ENCODE results near the gene BTK. TPM values are rescaled to one million over a fixed set of nuclear protein-coding genes. Genes with fewer than 3 reads are reported as not detected.
A peak's percentile ranks its signal among the peaks of the same experiment; 100 is the strongest.

BTK gene
- polyA plus RNA-seq (2013): 6.4 and 7.8 TPM in 2 replicates

GRCh38 chrX:101385795-101386541 is at the start of gene BTK:
TSS of gene BTK (minus strand) at chrX:101386191. CDS start at chrX:101375284, 10,907 bp downstream.
- Histone ChIP-seq H3K14ac (ENCODE audit: low read length) (no peak within 1 kb of the TSS), H3K4me3 (ENCODE audit: low read depth, low read length) (no peak within 1 kb of the TSS), H4K12ac (ENCODE audit: low read depth, low read length) (peak within 1 kb of the TSS; percentile 43), H3K4me2 (ENCODE audit: low read length) (no peak within 1 kb of the TSS), H3K4ac (ENCODE audit: low read depth, low read length) (no peak within 1 kb of the TSS), H3K18ac (ENCODE audit: low read length) (no peak within 1 kb of the TSS), H3K9me3 (ENCODE audit: insufficient read depth, low read depth, low read length) (no peaks in the 10 kb centered on the region), H2BK120ac (ENCODE audit: insufficient read depth, low read length, poor library complexity) (no peak within 1 kb of the TSS), H3K79me1 (ENCODE audit: low read length) (peaks cover 3% of the 10 kb centered on the region), H3K27ac (ENCODE audit: low read depth, low read length) (peak within 1 kb of the TSS; percentile 34), H4K8ac (ENCODE audit: low read depth, low read length) (no peak within 1 kb of the TSS), H3K23ac (ENCODE audit: low read length) (no peak within 1 kb of the TSS), H4K91ac (ENCODE audit: low read depth, low read length) (no peak within 1 kb of the TSS), H3K9ac (ENCODE audit: low read length) (no peak within 1 kb of the TSS), H2BK12ac (ENCODE audit: low read length) (no peak within 1 kb of the TSS), H3K36me3 (ENCODE audit: control insufficient read depth in 1 of 2, insufficient read depth in 2 of 2, low read length in 2 of 2) (no peaks in the 10 kb centered on the region), H3K4me1 (ENCODE audit: control insufficient read depth in 1 of 2, insufficient read depth in 2 of 2, low read length in 2 of 2) (peaks cover 2 to 9% of the 10 kb centered on the region in 2 experiments), H2AK5ac (ENCODE audit: low read length) (no peak within 1 kb of the TSS), H3K27me3 (ENCODE audit: insufficient read depth, low read length) (no peaks in the 10 kb centered on the region), H2BK5ac (ENCODE audit: low read depth, low read length, poor library complexity) (no peak within 1 kb of the TSS), H3K79me2 (ENCODE audit: control insufficient read depth, insufficient read depth, low read length, poor library complexity) (peaks cover 3% of the 10 kb centered on the region), H2AFZ (ENCODE audit: insufficient read depth, low read length, poor library complexity) (no peak within 1 kb of the TSS)
- DNase-seq: no peak
- WGBS (ENCODE audit: extremely low coverage, insufficient coverage, insufficient read length): no CpG with 5 or more reads among the region's 9 CpGs

- H3K9me3 ChIP-seq (ENCODE audit: insufficient read depth, low read depth, low read length): no peaks in the 10 kb centered on the region
These were observed 44.6 kb upstream of the BTK start for GRCh38 chrX:101430457-101431078.

GRCh38 chrX:101429934-101430333 is 43.9 kb upstream of the BTK start:
- no peak overlapping the region for H3K18ac ChIP-seq (ENCODE audit: low read length)
- no peak overlapping the region for H3K4me3 ChIP-seq (ENCODE audit: low read depth, low read length)
- H4K12ac ChIP-seq (ENCODE audit: low read depth, low read length): no peak overlapping the region
- no peak overlapping the region for H3K27ac ChIP-seq (ENCODE audit: low read depth, low read length)
- H4K91ac ChIP-seq (ENCODE audit: low read depth, low read length): no peak overlapping the region
- no peak overlapping the region for H2BK12ac ChIP-seq (ENCODE audit: low read length)
- no peak overlapping the region for H3K14ac ChIP-seq (ENCODE audit: low read length)
- no peaks in the 10 kb centered on the region for H3K9me3 ChIP-seq (ENCODE audit: insufficient read depth, low read depth, low read length)
- DNase-seq: peak in 1 of 2 donors; percentile 20
- no peak overlapping the region for H3K23ac ChIP-seq (ENCODE audit: low read length)
- no peak overlapping the region for H4K8ac ChIP-seq (ENCODE audit: low read depth, low read length)
- H3K27me3 ChIP-seq (ENCODE audit: insufficient read depth, low read length): no peaks in the 10 kb centered on the region
- H2AFZ ChIP-seq (ENCODE audit: insufficient read depth, low read length, poor library complexity): no peak overlapping the region
- no peak overlapping the region for H2AK5ac ChIP-seq (ENCODE audit: low read length)
- no peak overlapping the region for H2BK5ac ChIP-seq (ENCODE audit: low read depth, low read length, poor library complexity)
- no peak overlapping the region for H3K4ac ChIP-seq (ENCODE audit: low read depth, low read length)
- no peaks in the 10 kb centered on the region for H3K4me1 ChIP-seq (ENCODE audit: control insufficient read depth in 1 of 2, insufficient read depth in 2 of 2, low read length in 2 of 2)
- H3K9ac ChIP-seq (ENCODE audit: low read length): no peak overlapping the region
- WGBS (ENCODE audit: extremely low coverage, insufficient coverage, insufficient read length): no CpG with 5 or more reads among the region's 1 CpG
- H2BK120ac ChIP-seq (ENCODE audit: insufficient read depth, low read length, poor library complexity): no peak overlapping the region
- no peaks in the 10 kb centered on the region for H3K36me3 ChIP-seq (ENCODE audit: control insufficient read depth in 1 of 2, insufficient read depth in 2 of 2, low read length in 2 of 2)
- H3K79me2 ChIP-seq (ENCODE audit: control insufficient read depth, insufficient read depth, low read length, poor library complexity): no peaks in the 10 kb centered on the region
- H3K4me2 ChIP-seq (ENCODE audit: low read length): no peak overlapping the region
- H3K79me1 ChIP-seq (ENCODE audit: low read length): no peaks in the 10 kb centered on the region

More at GRCh38 chrX:101430457-101431078, 44.6 kb upstream of the BTK start:
- Histone ChIP-seq H3K27ac (ENCODE audit: low read depth, low read length) (no peak overlapping the region), H4K8ac (ENCODE audit: low read depth, low read length) (no peak overlapping the region), H4K12ac (ENCODE audit: low read depth, low read length) (no peak overlapping the region), H2BK5ac (ENCODE audit: low read depth, low read length, poor library complexity) (no peak overlapping the region), H3K23ac (ENCODE audit: low read length) (no peak overlapping the region), H3K36me3 (ENCODE audit: control insufficient read depth in 1 of 2, insufficient read depth in 2 of 2, low read length in 2 of 2) (no peaks in the 10 kb centered on the region), H3K4ac (ENCODE audit: low read depth, low read length) (no peak overlapping the region), H3K27me3 (ENCODE audit: insufficient read depth, low read length) (no peaks in the 10 kb centered on the region), H3K4me2 (ENCODE audit: low read length) (no peak overlapping the region), H3K4me1 (ENCODE audit: control insufficient read depth in 1 of 2, insufficient read depth in 2 of 2, low read length in 2 of 2) (no peaks in the 10 kb centered on the region), H3K79me1 (ENCODE audit: low read length) (no peaks in the 10 kb centered on the region), H2BK120ac (ENCODE audit: insufficient read depth, low read length, poor library complexity) (no peak overlapping the region), H3K18ac (ENCODE audit: low read length) (no peak overlapping the region), H4K91ac (ENCODE audit: low read depth, low read length) (no peak overlapping the region), H2BK12ac (ENCODE audit: low read length) (no peak overlapping the region), H3K14ac (ENCODE audit: low read length) (no peak overlapping the region), H3K9ac (ENCODE audit: low read length) (no peak overlapping the region), H2AK5ac (ENCODE audit: low read length) (no peak overlapping the region), H3K4me3 (ENCODE audit: low read depth, low read length) (no peak overlapping the region), H2AFZ (ENCODE audit: insufficient read depth, low read length, poor library complexity) (no peak overlapping the region), H3K79me2 (ENCODE audit: control insufficient read depth, insufficient read depth, low read length, poor library complexity) (no peaks in the 10 kb centered on the region)
- no peak for DNase-seq
- WGBS (ENCODE audit: extremely low coverage, insufficient coverage, insufficient read length): no CpG with 5 or more reads among the region's 2 CpGs

GRCh38 chrX:101427954-101428353 is 42.0 kb upstream of the BTK start:
- H3K4me2 ChIP-seq (ENCODE audit: low read length): no peak overlapping the region
- no peak overlapping the region for H4K12ac ChIP-seq (ENCODE audit: low read depth, low read length)
- no CpG with 5 or more reads among the region's 2 CpGs for WGBS (ENCODE audit: extremely low coverage, insufficient coverage, insufficient read length)

More at GRCh38 chrX:101427954-101428353, 42.0 kb upstream of the BTK start:
- no peak overlapping the region for H3K23ac ChIP-seq (ENCODE audit: low read length)
- no peaks in the 10 kb centered on the region for H3K4me1 ChIP-seq (ENCODE audit: control insufficient read depth in 1 of 2, insufficient read depth in 2 of 2, low read length in 2 of 2)
- H3K9me3 ChIP-seq (ENCODE audit: insufficient read depth, low read depth, low read length): no peaks in the 10 kb centered on the region
- no peak overlapping the region for H2BK5ac ChIP-seq (ENCODE audit: low read depth, low read length, poor library complexity)
- no peaks in the 10 kb centered on the region for H3K79me1 ChIP-seq (ENCODE audit: low read length)
- H3K4ac ChIP-seq (ENCODE audit: low read depth, low read length): no peak overlapping the region
- H4K91ac ChIP-seq (ENCODE audit: low read depth, low read length): no peak overlapping the region
- H3K79me2 ChIP-seq (ENCODE audit: control insufficient read depth, insufficient read depth, low read length, poor library complexity): no peaks in the 10 kb centered on the region
- H3K4me3 ChIP-seq (ENCODE audit: low read depth, low read length): no peak overlapping the region
- no peak overlapping the region for H2BK120ac ChIP-seq (ENCODE audit: insufficient read depth, low read length, poor library complexity)
- H3K36me3 ChIP-seq (ENCODE audit: control insufficient read depth in 1 of 2, insufficient read depth in 2 of 2, low read length in 2 of 2): no peaks in the 10 kb centered on the region
- no peak overlapping the region for H2AFZ ChIP-seq (ENCODE audit: insufficient read depth, low read length, poor library complexity)
- no peak overlapping the region for H3K27ac ChIP-seq (ENCODE audit: low read depth, low read length)
- no peak overlapping the region for H3K18ac ChIP-seq (ENCODE audit: low read length)
- no peak overlapping the region for H2AK5ac ChIP-seq (ENCODE audit: low read length)
- H3K14ac ChIP-seq (ENCODE audit: low read length): no peak overlapping the region
- H3K27me3 ChIP-seq (ENCODE audit: insufficient read depth, low read length): no peaks in the 10 kb centered on the region
- DNase-seq: no peak
- no peak overlapping the region for H2BK12ac ChIP-seq (ENCODE audit: low read length)
- no peak overlapping the region for H4K8ac ChIP-seq (ENCODE audit: low read depth, low read length)
- no peak overlapping the region for H3K9ac ChIP-seq (ENCODE audit: low read length)
